Embryonic facial prominence (tissue), 1 donor: Measurements from ENCODE around the gene PRKCB.
"Not testable (repeated sequence)": the region's sequence is repeated elsewhere in the genome, so short reads cannot be mapped to it uniquely, and the experiment has no call there.

ENCODE experiments used
- DNase-seq: peaks from one replicate; pipeline ENCODE4 v3.0.0-alpha.2; 2016; ENCODE audit errors: extremely low spot score

PRKCB gene

DNA sequence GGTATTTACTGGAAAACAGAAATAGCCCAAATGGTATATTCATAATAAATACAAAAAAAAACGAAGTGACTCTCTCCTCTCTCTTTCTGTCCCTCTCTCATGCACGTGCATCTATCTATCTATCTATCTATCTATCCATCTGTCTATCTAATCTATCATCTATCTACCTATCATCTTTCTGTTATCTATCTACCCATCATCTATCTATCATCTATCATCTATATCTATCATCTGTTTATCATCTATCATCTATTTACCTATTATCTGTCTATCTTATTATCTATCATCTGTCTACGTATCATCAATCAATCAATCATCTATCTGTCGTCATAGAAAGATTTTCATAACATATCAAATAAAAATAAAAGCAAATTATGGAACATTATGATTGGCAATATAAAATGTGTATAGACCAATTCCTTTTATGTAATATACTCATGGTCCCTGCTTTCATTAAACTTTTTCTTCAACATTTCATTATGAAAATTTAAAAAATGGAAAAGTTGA is 293.7 kb downstream of the PRKCB start:
- DNase-seq = no peak

DNA sequence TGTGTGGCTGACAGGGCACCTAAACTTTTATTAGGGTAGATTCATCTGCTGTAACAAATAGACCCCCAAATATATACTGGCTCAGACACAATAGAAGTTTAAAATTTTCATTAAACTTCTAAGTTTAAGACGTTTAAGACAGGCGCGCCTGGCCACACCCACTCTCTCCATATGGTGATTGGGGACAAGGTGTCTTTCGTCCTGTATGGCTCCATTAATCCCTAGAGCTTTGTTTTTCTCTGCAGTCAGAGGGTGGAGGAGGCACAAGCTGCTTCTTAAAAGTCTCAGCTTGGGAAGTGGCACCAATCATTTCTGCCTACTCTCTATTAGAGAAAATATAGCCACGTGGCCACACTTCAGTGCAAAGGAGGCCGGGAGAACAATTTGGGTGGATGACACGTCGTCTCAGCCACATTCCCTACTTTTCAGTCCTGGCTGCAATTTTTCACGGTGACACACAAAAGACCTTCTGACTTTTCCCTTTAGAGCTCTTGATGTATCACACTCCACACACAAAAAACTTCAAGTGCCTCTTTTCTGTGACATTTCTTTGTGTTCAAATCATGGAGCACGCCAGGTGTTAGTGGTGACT is 294.8 kb downstream of the PRKCB start:
- DNase-seq = no peak

DNA sequence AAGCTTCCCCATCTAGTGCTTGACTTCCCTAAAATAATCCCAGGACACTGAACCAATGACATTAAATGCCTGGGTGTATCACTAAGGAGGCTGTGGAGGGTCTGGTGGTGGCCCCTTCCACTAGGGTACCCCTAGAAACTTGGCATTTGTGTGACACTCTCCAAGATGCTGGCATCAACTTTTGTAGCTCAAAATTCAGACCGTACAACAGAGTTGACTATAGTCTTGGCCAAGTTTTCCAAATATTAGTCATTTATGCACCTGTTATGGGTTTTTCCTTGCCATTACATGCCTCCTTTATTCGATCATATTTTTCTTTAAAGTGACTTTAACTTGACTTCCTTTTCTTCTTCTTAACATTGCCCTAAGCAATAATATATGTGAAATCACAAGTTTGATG is 295.5 kb downstream of the PRKCB start:
- no peak for DNase-seq

DNA sequence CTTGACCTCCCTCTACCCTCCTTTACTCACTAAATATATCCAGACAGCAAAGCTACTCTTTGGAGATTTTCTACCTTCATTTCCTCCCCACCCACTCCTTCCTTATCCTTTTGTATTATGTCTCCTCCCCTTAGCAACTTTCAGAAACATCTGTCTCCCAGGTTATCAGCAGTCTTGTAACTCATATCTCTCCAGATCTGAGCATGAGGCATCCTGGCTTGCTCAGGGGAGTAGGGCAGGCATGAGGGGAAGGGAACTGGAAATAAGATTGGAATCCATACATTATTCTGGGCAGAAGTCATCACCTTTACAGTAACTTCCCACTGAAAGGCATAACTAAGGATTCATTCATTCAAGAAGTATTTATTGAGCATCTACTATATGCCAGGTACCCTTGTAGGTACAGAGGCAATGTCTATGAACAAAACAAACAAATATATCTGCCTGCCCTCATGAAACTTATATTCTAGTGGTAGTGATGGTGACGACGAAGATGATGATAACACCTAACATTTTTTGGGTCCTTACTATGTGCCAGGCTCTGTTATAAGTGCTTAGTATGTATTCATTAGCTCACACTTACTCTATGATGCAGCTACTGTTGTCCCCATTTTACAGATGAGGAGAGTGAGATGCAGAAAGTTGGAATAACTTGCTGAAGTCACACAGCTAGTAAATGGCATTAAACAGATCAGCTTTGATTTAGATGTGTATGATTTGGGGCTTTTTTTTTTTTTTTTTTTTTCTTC is 296.4 kb downstream of the PRKCB start:
- no peak for DNase-seq

DNA sequence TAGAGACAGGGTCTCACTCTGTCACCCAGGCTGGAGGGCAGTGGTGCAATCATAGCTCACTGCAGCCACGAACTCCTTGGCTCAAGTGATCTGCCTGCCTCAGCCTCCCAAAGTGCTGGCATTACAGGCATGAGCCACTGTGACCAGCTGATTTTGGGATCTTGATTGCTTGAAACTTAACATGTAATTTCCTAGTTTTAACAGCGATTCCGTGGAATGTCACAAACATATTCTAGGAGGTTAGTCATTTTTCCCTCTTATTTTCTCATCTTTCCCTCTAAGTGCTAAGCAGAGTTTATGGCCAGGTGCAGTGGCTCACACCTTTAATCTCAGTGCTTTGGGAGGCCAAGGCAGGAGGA is 297.0 kb downstream of the PRKCB start:
- no peak for DNase-seq

DNA sequence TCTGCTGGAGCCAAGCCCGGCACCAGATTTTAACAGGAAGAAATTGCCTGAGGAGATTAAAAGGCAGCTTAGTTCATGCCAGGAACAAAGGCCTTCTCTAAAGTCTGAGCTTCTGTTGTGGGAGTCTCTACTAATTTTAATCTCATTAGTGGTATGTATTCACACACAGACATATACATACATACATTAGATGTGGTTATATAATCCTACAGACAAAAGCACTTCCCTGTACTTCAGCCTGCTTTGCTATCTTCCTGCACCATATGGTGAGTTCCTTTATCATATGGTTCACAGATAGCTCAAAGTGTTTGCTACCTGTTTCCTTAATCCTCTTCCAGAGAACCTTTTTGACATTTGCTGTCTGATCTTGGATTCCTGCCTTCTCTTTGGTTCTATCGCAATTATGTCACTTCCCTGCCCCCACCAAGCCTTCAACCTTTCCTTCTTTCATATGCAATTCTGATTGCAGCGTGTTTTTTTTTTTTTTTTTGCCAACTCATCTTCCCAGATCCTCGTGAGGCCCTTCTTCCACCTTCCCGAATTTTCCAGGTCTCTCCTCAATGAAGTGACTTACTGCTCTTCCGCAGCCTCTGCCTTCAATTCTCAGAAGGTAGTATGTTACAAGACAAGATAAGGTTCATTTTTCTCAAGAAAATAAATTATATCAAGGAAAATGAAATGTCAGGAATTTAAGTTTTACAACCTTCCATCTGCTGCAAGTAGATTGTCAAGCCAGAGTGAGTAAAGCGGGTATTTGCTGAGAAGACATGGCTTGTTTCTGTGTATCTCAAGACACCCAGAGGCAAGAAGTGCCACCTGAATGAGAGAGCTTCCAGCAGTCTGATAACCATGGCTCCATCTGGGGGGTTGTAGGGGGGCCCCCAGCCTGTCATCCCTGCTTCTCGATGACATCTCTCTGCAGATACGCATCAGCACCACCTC is 300.1 kb downstream of the PRKCB start:
- no peak for DNase-seq

DNA sequence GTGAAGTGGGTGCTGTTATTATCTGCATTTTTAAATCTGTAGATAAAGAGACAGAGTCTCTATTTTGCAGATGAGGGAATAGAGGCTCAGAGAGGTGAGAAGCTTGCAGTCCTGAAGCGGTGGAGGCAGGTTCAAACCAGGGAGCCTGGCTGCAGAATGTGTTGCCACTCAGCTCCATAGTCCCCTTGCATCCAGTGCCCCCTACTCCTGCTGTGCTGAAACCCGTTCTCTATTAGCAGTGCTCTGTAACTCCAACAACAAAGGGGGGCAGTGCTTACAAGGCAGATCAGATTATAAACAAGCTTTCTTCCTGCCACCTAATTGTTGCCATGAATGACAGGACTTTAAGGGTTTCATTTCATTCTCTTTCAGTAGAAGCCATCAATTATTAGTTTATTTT is 302.2 kb downstream of the PRKCB start:
- DNase-seq = no peak

DNA sequence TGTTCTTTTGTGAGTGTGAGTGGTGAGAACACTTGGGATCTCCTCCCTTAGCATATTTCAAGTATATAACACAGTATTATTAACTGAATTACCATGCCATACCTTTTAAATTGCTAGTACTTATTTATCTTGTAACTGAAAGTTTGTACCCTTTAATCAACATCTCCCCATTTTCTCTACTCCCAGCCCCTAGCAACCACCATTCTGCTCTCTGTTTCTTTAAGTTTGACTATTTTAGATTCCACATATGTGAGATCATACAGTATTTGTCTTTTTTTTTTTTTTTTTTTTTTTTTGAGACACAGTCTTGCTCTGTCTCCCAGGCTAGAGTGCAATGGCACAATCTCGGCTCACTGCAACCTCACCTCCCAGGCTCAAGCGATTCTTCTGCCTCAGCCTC is 302.8 kb downstream of the PRKCB start:
- no peak for DNase-seq

DNA sequence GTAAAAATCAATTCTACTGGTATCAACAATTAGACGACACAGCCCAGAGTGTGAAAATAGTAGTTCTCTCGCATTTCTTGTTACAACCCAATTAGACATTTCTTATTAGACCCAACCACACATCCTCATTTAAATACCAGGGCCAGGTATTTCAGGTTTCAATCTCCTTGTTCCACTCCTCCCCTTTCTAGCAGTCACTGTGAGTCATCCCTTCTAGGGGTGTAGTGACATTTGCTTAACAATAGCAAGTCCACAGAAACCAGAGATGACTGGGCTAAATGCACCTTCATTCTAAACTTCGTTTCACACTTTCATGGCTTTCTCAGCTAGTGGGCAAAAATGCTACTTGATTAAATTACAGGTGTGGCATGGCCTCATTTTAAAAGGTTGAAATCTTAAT is 303.5 kb downstream of the PRKCB start:
- DNase-seq = no peak

DNA sequence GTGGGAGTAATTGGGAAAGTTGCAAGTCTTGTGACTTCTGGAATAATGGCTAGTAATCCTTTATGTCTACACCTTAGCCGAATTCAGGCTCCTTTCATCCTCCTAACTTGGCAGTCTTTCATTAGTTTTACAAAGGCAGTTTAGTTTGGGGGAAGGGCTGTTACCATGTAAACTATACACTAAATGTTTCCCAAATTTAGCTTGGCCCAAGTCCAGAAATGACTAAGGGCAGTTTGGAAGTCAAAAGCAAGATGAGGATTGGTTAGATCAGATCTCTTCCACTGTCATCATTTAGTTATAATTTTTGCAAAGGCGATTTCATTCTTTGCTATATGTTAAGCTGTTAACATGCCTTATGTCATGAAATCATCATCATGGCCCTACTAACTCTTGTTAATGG is 304.9 kb downstream of the PRKCB start:
- DNase-seq = no peak

DNA sequence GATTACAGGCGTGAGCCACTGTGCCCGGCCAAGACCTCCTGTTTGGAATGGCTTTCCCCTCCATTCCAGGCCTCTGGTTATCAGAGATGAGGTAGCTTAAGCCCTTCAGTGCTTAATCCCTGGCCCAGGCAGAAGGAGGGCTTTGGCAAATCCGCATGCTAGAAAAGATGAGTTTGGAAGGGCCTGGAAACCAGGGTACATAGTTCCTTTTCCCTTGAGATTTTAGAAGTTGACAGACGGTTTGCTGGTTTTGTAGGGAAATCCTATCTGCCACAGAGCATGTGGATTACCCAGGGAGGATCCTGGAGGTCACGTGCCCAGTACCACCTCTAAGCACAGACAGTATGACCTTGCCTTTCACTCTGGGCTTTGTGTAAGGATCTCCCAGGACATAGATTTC is 305.7 kb downstream of the PRKCB start:
- DNase-seq = no peak

DNA sequence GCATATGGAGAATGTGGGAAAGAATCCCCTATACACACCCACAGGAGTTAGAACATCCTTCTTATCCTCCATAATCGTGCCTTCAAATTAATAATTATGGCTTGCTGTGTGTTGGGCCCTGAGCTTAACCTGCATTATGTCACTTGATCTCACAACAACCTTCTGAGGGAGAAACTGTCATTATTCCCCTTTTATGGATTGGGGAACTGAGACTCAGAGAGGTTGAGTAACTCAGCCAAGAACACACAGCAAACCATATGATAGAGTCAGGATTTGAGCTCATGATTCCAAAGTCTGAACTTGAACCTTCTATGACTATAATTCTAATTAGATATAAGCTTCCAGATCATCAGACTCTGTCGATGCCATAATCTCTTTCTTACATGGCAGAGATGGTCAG is 306.1 kb downstream of the PRKCB start:
- no peak for DNase-seq

DNA sequence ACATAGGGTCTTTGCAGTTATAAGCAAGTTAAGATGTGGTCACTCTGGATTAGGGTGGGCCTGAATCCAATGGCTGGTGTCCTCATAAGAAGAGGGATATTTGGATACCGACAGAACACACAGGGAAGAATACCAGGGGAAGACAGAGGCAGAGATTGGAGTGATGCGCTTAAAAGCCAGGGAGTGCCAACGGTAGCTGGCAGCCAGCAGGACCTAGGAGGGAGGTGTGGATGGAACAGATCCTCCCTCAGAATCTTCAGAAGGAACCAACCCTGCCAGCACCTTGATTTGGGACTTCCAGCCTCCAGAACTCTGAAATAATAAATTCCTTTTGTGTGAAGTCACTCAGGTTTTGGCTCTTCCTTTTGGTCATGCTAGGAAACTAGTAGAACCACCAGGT is 310.1 kb downstream of the PRKCB start:
- no peak for DNase-seq

DNA sequence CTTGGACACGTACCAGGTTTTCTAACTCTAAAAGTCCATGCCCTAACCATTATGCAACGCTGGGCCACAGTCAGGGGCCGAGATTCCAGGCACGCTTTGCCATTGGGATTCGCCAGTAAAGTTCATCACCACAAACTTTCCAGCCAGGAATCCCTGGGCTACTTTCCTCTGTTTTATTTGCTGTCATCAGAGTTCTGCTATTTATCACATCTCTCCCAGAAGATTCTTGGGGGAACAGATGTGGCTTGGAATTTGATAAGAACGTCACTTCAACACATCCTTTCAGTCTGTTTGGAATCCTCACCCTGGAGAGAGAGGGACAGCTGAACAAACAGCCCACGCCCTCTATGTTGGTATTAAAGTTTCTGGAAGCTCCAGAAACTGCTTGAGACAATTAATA is 310.7 kb downstream of the PRKCB start:
- DNase-seq = no peak

DNA sequence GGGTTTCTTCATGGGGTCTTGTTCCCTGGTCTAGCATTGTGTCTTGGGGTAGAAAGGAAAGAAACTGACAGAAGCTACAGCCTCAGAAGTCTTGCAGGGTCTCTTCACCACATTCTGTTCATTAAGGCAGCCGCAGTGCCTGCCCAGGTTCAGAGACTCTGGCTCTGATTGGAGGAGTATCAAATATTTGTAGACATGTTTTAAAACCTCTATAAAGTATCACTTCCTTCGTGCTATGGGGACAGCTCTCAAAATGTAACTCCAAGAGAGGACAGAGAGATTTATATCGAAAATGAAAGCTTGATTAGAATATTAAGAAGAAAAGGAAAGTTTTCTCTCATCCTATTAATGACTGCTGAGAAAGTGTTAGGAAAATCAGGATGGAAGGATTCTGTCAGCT is 313.3 kb downstream of the PRKCB start:
- DNase-seq = no peak

DNA sequence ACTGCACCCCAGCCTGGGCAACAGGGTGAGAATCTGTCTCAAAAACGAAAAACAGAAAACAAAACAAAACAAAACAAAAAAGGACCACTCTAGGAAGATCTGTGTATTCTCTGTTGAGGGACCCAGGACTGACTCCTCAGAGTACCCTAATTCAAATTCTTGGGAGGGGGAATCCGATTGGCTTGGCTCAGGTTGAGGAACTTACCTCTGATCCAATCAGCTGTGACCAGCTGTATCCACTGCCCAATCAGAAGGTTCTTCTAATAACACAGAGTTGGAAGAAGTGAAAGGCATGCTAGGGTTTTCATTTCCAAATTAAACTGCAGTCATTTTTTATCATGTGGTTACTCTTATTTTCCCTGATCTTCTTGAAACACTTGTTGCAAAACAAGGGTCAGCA is 314.5 kb downstream of the PRKCB start:
- no peak for DNase-seq

DNA sequence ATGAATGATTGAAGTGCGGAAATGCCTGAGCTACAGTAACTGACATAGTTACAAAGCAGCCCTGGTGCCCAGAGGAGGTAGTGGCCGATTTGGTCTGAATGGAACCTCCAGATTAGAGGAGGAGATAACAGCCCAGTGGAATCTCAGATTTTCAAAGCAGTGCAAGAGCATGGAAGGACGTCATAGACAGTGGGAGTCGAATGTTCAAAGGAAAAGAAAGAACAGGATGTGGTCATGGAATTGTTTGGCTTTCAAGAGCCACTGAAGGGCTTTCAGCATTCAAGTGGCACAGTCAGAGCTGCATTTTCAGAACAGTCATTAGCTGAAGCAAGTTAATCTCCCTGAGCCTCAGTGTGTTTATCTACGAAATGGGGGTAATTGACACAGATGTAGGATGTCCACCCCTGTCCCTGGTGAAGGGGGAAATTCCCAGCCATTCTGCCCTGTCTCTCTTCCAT is 315.7 kb downstream of the PRKCB start:
- no peak for DNase-seq

DNA sequence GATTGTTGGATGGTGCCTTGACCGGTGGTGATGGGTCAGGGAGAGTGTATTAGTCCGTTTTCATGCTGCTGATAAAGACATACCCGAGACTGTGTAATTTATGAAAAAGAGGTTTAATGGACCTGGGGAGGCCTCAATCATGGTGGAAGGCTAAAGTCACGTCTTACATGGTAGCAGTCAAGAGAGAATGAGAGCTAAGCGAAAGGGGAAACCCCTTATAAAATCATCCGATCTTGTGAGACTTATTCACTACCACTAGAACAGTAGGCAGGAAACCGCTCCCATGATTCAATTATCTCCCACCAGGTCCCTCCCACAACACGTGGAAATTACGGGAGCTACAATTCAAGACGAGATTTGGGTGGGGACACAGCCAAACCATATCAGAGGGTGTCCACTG is 316.3 kb downstream of the PRKCB start:
- not testable (repeated sequence) for DNase-seq

DNA sequence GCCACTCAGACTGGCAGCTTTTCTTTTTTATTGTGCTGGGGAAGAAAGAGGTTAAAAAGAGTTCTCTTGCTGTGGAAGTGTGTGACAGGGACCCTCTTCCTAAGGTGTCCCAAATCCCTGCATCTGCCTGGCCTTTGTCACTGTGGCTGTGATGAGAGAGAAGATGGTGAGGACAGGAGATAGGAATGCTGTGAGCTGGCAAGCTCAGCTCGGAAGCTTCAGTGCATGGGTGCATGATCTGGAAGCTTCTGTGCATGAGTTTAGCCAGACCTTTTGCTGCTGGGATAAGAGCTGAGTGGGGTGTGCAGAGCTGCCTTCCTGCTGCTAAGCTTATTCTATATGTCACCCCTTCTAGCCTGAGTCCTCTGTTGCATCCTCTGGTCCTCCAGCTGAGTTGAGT is 317.0 kb downstream of the PRKCB start:
- DNase-seq = no peak

DNA sequence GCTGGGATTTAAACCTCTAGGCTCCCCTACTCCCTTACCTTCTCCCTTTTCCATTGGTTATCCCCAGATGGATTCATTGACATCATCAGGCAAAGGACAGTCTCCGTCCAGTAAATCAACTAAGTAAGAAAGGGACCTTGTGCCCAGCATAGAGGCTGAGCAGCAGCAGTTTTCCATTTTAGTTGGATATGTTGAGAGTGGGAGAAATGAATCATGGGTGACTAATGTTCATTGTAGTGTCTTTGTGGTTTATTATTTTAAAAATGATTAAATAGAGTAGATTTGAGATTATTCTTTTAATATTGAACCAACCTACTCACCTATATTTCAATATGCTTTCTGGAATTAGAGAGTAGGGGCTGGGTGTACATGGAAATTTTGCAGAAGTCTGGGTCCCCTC is 321.0 kb downstream of the PRKCB start:
- DNase-seq = no peak

DNA sequence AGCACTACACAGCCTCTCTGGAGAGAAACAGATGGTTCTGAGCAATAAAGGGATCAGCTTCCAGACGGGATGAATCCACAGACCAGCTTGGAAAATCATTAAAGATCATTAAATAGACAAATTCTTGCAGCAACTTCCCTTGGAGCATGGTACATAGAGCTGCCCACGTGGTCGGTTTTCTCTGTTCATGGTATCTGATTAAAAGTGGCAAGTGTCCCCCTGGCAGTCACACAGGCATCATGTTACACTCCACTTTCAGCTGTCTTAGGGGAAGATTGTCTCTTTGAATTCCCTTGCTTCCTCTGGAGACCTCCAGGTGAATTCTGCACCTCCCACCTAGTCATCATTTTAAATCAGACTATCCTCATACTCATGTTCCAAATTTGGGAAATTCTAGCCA is 328.2 kb downstream of the PRKCB start:
- DNase-seq = no peak

DNA sequence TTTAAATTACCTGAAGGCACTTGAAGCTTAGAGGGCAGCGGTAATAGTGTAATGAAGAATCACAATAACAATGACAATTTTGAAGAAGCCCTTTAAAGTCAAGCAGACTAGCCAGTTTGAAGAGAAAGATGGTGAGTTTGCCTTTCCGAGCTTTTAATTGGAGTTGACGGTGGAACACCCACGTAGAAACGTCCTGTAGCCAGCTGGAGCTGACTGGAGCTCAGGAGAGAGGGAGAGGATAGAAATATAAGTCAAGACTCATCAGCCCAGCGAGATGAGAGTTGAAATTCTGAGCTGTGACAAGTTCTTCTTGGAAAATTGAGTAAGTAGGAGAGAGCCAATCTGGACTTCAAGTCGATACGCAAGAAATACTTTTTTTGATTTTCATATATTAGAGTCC is 328.6 kb downstream of the PRKCB start:
- DNase-seq = no peak

DNA sequence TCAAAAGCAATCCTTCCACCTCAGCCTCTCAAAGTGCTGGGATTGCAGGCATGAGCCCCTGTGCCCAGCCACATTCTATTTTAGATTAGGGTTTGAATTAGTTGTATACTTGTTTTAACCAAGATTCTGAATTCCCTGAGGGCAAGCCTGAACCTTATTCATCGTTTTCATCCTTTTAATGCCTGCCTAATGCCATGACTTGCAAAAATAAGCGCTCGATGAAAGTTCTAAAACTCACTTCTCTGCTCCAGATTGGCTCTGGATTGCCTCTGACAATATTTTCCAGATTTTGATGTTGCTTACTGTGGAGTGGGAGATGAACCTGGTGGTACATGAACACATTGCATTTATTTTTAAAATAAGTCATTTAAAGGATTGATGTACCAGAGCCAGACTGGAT is 329.5 kb downstream of the PRKCB start:
- DNase-seq = no peak
